Measurements from ENCODE around the gene XYLT1.
"Not testable (repeated sequence)": the region's sequence is repeated elsewhere in the genome, so short reads cannot be mapped to it uniquely, and the experiment has no call there.

Gene XYLT1

DNA sequence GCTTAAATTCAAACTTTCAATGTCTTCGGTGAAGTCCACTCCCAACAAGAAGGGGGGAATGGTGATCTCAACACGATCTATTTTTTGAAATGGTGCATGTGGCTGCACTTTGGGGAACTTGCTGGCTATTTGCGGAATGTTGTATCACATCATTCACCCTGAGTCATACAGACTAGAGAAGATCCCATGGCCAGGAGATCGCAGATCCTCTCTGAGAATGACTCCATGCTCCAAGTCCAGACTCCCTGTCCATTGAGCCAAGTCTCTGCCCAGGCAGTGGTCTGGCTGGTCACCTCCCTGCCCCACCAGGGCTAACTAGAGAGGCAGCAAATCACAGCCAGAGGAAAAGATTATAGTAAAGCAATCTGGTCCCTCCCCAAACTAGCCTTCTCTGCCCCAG, 120.6 kb downstream of the XYLT1 start:
- peak; percentile 68 for DNase-seq

DNA sequence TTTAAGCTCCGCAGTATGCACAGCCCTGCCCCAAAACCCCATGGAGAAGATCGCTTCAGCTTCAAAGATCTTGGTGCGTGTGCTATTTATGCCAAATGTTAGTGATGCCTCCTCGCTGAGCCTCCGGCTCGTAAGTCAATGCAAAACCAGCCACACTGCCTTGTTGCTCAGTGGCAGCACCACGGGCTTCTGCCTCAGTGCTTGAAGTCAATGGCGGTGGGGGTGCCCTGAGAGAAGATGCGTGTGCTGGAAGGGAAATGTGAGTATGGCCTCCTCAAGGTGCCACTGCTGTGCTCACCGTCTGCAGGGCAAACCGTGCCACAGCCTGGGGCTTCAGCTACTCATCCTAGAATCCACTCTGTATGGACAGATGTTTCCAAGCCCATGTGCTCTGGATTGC, 121.9 kb downstream of the XYLT1 start:
- no peak for DNase-seq

DNA sequence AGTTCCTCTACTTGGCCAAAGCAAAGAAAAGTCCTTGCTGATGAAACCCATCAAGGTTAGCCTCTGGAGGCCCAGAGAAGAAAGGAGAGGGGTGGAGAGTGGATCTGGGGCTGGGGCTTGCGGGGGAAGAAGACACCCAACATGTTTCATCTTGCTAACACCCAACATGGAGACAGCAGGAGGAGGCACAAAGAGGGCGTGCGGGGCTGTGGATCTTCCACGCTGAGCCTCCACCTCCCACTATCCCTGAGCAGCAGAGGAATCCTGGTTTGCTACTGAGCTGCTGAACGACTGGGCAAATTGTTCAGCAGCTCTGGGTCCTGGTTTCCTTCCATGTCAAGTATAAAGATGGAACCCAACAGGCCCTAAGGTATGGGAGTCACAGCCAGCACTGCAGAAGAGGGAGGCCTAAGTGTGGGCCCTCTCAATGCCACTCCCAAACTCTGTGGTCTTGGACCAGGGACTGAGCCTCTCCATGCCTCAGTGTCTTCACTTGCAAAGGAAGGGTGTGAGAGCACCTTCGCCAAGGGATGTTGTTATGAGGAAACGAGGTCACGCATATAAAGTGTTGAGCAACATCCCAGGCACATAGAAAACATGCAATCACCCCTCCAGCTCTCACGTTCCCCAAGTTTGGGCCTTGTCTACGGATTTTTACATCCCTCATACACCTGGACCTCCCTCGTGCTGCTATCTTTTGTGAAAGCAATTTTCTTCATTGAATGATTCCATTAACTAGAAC, 122.5 kb downstream of the XYLT1 start:
- DNase-seq: no peak

DNA sequence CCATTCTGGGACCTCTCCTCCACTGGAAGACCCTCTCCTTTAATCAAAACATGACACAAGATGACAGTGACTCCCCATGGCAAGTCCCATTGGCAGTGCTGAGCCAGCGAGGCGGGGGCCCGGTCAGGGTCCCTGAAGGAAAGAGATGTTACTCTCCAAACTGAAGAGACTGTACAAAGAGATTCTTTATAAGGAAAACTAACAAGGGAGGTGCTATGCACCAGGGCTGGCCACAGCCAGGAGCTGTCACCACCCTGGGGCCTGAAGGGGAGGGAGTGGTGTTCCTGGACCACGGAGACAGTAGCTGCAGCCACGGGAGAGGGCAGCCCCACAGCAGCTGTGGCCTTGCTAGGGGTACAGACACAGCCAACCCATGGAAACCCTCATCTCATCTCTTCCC, 123.1 kb downstream of the XYLT1 start:
- DNase-seq: no peak

DNA sequence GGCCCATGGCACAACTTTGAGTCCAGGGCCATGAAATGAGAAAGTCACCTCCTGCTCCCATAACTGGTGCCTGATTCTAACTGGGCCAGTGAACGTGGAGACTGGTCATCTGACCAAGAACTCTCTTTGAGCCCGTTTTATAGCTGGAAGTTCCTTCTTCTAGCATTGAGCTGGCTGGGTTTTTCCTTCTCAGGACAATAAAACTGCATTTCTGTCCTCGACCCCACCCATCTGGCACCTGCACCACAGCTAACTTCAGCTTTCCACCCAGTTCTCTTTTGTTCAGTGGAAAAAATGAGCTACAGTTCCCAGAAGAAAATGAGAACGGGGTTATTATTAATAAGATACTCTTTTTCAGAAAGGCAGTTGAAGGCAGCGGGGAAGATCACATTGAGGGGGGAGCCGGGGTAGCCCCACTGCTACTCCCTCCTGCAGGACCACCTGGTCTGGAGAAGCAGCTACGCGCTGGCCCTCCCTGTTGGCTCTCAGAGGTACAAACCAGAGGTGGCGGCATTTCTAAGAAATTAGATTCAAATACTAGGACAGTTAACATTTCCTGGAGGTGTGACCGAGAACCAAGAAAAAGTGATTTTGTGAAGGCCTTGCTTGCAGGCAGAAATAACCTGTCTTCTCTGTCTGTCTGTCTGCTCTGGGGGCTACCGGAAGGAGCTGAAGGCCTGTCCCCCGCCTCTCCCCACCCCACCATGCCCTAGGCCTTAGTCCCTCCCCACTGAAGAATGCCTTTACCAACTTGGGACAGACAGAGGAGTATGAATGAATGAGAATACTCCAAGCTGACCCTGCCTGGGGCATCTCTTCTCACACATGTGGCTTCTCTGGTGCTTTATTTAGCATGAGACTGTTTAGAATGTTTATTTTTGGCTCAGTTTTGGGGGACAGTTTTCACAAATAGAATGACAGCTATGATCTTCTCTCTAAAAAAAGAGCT, 123.9 kb downstream of the XYLT1 start:
- no peak for DNase-seq

DNA sequence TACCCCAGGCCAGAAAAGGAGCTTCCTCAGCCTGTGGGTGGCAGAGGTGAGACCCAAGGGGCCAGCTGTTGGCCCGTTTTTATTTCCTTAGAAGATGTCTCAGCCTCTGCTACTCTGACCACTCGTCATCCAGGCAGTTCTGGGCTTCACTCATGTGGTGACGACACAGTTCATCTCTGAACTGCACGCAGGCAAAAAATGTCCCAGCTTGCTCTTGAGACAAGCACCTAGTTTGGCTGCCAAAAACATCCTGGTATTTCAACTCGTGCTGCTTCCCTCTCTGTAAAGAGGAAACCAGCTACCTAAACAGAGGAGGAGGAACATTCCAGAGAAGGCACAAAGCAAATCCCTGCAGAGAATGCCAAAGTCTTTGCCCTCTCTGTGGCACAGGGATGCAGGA, 125.7 kb downstream of the XYLT1 start:
- DNase-seq: peak; percentile 73

DNA sequence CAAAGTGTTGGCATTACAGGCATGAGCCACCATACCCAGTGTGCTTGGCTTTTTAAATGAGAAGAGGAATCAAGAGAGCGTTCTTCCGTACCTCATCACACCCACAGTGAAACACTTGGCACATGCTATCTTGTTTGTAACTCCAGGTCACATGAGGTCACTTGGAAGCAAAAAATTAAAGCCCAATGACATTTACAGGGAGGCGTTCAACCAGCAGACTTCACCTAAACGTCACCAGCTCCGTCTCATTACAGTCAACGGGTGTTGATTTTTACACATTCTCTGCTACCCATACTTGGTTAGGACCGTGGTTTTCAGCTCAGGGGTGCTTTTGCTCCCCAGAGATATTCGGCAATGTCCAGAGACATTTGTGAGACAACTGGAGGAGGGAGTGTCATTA, 127.0 kb downstream of the XYLT1 start:
- no peak for DNase-seq

DNA sequence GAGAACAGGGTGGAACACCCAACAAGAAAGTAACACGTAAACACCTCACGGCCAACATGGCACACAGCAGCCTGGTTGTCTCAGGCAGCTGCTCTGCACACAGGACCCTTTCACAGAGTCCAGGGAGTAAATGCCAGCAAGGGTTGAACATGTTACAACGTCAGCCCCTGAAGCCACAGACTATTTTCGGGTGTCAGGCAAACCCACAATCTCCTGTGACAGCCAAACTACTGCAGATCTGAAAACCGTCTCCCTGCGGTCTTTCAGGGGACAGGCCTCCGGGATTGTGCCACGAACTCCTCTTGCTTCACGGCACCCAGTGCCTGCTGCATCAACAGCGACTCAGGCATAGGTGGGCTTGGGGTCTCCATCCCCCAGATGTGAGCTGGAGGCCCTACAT, 127.7 kb downstream of the XYLT1 start:
- no peak for DNase-seq

DNA sequence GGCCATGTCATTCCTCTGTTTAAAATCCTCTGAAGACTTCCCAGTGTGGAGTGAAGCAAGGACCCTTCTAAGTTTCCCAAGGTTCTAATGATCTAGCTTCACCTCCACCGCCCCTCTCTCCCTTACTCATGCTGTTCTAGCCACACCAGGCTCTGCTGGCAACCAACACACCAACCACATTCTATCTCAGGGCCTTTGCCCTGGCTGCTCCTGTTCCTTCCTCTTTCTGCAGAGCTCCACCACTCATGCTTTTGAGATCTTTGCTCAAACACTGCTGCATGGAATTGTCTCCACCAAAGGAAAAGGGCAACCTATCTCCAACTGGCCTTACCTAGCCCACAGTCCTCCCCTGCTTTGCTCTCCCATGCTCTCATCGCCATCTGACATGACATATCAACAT, 128.7 kb downstream of the XYLT1 start:
- no peak for DNase-seq

DNA sequence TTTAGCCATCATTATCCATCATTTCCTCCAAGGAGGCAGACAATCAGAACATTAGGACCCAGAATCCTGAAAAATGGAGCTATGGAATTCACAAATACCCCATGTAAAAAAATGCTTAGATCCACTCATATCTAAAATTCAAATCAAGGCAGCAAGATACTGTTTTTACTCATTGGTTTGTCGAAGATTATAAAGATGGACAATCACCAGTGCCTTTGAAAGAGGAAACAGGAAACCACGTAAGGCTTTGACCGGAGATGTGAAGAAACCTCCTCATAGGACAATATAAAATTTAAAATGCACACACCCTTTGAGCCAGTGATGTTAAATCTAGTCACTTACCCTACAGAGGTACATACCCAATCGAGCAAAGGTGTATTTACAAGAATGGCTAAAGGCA, 130.0 kb downstream of the XYLT1 start:
- DNase-seq: no peak

DNA sequence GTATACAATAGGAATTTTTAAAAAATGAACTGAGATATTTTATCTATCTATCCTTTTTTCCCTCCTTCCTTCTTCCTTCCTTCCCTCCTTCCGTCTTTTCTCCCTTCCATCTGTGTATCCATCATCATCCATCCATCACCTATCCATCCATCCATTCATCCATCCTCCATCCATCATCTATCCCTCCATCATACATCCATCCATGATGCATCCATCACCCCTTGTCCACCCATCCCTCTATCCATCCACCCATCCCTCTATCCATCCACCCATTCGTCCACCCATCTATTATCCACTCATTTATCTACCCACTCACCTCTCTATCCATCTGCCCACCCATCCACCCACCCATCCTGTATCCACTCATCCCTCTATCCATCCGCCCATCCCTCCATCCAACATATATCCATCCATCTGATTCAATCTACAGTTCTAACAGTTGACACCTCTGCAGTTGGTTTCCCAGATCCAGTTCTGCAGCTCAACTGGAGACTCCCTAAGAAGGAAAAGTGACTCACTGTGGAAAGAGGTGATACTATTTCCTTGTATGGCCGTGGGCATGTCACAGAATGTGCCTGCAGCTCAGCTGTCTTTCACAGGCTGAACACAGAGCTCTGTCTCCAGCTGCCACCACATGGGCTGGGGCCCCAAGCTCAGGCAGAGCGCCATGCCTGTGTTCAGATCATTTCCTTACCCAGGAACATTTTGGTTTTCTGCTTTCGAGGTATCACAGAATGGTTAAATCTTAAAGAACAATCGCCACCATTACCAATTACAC, 130.8 kb downstream of the XYLT1 start:
- DNase-seq: peak; percentile 61

DNA sequence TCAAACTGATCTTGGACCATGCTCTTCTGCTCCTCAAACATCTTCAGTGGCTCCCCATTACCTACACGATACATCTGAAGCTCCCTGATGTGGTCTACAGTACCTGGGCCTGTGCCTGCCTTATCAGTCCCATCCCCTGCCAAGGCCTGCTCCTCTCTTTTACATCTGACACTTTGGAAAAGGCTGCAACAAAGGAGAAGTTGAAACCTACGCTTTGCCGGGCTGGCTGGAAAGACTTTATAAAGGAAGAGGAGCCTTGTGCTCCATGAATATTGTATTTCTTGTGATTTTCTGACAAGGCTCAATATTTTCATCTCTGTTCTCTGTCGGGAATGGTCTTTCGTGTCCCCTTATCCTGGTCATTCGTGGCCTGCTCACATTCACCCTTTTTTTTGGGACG, 132.5 kb downstream of the XYLT1 start:
- DNase-seq: no peak

DNA sequence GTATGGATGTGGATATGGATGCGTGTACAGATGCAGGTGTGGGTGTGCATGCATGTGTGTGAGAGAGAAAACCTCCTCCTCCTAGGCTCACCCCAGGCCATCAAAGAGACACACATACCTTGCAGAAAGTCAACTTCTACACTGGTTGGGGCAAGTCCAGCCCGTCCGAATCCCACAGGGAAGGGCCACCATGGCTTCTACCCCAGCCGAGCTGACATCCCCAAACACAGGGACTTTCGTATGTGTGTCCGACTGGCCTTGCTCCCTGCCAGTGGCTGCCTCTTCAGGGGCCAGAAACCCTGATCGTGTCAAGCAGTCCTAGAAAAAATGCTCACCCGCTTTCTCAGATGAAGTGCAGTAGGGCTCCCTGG, 134.2 kb downstream of the XYLT1 start:
- DNase-seq: no peak

DNA sequence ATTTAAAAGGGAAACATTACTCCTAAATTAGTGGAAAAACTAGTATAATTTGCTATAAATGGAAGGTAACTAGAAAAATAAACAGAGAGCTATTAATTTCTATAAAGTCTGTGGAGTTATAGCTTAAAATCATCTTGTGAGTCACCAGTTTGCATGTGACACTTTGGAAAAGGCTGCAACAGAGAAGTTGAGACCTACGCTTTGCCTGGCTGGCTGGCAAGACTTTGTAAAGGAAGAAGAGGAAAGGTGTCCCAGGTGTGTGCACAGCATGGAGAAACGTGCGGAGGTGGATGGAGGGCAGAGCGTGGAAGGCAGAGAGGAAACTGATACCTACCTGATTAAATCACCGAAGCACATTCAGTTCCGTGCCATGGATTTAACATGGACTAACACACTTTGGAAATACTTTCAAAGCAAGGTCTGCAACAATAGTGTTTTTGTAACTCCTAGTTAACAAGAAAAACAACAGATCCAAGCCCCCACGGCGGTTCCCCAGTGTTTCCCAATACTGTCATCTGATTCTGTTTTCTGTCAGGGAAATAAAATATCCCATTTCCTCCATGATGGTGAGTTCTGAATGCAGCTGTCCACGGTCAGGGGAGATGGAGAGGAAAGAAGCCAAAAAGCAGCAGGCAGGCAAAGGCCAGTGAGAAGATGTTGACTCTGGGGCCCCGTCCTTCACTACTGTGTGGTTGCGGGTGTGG, 134.8 kb downstream of the XYLT1 start:
- no peak for DNase-seq

DNA sequence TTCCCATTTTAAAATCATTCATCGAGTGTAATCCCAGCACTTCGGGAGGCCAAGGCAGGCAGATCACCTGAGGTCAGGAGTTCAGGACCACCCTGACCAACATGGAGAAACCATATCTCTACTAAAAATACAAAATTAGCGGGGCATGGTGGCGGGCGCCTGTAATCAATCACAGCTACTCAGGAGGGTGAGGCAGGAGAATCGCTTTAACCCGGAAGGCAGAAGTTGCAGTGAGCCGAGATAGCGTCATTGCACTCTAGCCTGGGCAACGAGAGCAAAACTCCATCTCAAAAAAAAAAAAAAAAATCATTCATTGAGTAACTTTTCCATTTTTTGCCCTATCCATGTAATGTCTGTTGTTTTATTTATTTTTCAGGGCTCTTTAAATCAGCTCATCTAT, 135.4 kb downstream of the XYLT1 start:
- not testable (repeated sequence) for DNase-seq

DNA sequence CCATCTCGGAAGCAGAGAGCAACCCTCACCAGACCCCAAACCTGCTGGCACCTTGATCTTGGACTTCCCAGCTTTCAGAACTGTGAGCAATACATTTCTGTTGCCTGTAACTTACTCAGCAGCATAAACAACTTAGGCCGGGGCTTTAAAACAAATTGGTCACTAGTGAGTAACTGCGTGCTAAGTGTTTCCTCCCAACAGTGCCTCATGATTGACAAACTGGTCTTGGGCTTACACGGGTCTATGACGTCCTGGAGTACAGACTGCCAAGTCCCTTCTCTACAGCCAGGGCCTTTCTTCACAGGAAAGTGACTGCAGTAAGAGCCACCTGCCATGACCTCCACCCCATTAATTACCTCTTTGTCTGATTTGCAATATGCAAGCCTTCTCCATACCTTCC, 136.7 kb downstream of the XYLT1 start:
- peak; percentile 64 for DNase-seq

DNA sequence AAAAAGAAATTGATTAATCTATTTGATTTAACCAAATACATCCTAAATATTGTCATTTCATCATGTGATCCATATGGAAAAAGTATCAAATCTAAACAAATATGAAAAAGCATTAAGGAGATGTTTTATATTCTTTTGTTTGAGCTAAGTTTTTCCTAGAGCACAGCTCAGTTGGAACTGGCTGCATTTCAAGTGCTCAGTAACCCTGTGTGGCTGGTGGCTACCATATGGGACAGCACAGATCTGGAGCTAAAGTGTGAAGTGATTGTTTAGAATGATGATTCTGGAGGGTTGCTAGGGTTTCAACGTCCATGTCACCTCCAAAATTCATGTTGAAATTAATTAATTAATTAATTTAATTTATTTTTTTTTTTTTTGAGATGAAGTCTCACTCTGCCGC, 137.5 kb downstream of the XYLT1 start:
- DNase-seq: no peak

DNA sequence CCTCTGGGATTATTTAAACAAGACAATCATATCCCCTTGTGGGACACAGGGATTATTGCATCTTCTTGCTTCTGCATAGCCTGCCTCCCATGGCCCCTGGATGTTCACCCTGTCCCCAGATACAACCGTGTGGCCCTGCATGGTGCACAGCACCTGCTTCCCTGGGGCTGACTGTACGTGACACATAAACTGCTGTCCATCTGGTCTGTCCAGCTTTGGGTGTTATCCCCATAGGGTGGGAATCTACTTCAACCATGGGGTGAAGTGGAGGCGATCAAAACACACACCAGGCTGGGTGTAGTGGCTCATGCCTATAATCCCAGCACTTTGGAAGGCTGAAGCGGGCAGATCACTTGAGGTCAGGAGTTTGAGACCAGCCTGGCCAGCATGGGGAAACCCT, 138.8 kb downstream of the XYLT1 start:
- no peak for DNase-seq

DNA sequence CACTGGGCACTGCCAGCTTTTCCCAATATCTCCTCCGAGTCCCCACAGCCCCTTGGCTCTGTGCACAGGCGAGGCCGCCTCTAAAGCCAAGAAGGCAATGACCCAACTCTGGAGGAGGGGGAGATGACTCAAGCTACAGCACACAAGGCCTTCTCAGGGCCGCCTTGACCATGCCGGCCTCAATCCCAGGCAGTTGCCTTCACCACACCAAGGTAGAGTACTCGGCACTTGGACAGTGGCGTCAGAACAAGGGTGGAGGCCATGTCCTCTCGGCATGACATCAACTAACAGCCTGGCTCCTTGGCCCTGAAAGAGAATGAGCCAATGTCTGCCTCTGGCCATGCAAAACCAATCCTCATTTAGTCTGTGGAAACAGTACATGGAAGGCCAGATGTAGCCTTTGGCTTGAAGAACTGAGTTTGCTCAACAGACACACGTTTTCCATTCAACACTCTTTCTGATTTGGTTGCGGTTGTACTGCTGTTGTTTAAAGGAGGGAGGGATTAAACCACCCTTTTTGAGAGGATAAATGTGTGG, 139.6 kb downstream of the XYLT1 start:
- peak; percentile 61 for DNase-seq

DNA sequence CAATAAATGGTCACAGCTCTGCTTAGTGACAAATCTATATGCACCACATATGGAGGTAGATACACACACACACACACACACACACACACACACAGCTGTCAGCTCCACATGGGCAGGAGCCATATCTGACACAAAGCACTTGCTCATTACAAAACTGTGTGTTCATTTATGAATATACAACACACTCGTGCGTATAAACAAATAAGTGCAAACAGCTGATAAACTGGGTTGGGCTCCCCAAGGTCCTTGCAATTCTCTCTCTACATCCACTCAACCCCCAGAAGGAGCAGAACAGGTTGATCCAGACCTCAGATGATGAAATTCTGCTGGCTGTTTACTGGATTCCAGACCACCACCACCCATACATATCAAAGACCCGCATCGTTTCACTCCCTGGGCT, 140.7 kb downstream of the XYLT1 start:
- DNase-seq: no peak

DNA sequence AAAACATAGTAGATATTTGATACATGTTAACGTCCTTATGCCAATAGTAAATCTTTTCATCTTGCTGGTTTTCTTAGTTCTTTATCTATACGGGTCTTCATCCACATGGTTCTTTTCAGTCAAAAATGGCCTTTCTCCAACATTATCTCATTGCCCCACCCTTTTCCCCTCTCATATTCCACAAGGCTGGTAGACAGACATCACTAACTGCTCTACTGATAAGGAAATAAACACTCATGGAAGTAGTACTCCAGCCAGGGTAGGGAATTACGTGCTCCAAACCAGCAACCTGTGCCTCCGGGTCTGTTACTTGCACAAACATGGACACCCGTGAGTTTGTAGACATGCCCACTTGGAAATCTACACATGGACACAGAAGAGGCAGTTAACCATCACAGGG, 141.4 kb downstream of the XYLT1 start:
- DNase-seq: no peak

DNA sequence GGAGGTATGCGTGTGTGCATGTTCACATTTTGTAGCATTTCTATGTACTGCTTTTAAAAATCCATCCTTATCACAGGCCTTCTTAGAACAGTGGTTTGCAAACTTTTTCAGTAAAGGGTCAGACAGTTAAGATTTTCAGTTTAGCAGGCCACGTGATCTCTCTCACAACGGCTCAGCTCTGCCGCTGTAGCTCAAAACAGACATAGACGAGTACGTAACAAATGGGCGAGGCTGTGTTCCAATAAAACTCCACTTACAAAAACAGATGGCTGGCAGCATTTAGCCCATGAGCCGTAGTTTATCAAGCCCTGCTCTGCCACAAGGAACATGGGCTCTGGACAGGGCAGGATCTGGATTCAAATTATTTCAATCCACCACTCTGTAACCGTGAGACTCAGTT, 141.8 kb downstream of the XYLT1 start:
- DNase-seq: no peak

Data from fibroblast of upper back skin (primary cell).